HG03378 (cell line): ENCODE results near the gene SEZ6L2.
"Not testable (repeated sequence)": the region's sequence is repeated elsewhere in the genome, so short reads cannot be mapped to it uniquely, and the experiment has no call there.

Source experiments
- ATAC-seq: cut with Tn5 transposase; IDR thresholded peaks from one replicate; pipeline ENCODE4 v1.9.1; 2021; ENCODE audit warnings: mild to moderate bottlenecking, moderate library complexity; ENCODE audit not compliant: unreplicated experiment

Gene SEZ6L2

GRCh38 chr16:29899516-29900101 is at the start of gene SEZ6L2:
SEZ6L2 (minus strand) TSS chr16:29899550; CDS start chr16:29899019, 531 bp downstream.
- ATAC-seq: no peak

- no peak for ATAC-seq
These were observed 48.5 kb upstream of the SEZ6L2 start for GRCh38 chr16:29947897-29948296.

GRCh38 chr16:29943846-29944799 is 44.8 kb upstream of the SEZ6L2 start:
- ATAC-seq: no peak

GRCh38 chr16:29940656-29941055 is 41.3 kb upstream of the SEZ6L2 start:
- no peak for ATAC-seq

GRCh38 chr16:29931750-29932149 is 32.4 kb upstream of the SEZ6L2 start:
- ATAC-seq: not testable (repeated sequence)

GRCh38 chr16:29927070-29927905 is 27.9 kb upstream of the SEZ6L2 start:
- ATAC-seq: no peak

- peak; percentile 20 for ATAC-seq
These were observed 27.3 kb upstream of the SEZ6L2 start for GRCh38 chr16:29926711-29927052.

GRCh38 chr16:29925781-29926710 is 26.7 kb upstream of the SEZ6L2 start, which contains the start of gene KCTD13:
KCTD13 (minus strand) TSS chr16:29926226; CDS start chr16:29926033, 193 bp downstream.
- peak; percentile 61 for ATAC-seq

GRCh38 chr16:29925105-29925756 is 25.9 kb upstream of the SEZ6L2 start:
- no peak for ATAC-seq

GRCh38 chr16:29922986-29923501 is 23.7 kb upstream of the SEZ6L2 start:
- ATAC-seq: no peak

- ATAC-seq: no peak
These were observed 23.0 kb upstream of the SEZ6L2 start for GRCh38 chr16:29922326-29922725.

- no peak for ATAC-seq
These were observed 21.7 kb upstream of the SEZ6L2 start for GRCh38 chr16:29921034-29921385.

- ATAC-seq: no peak
These were observed 21.1 kb upstream of the SEZ6L2 start for GRCh38 chr16:29920288-29921033.

GRCh38 chr16:29916979-29917378 is 17.6 kb upstream of the SEZ6L2 start:
- no peak for ATAC-seq

GRCh38 chr16:29915590-29916247 is 16.4 kb upstream of the SEZ6L2 start:
- no peak for ATAC-seq

- no peak for ATAC-seq
These were observed 14.2 kb upstream of the SEZ6L2 start for GRCh38 chr16:29913514-29913913.

- ATAC-seq: no peak
These were observed 12.7 kb upstream of the SEZ6L2 start for GRCh38 chr16:29912087-29912486.

GRCh38 chr16:29911676-29912010 is 12.3 kb upstream of the SEZ6L2 start:
- ATAC-seq: no peak
